Neuronal stem cell (in vitro differentiated cells): ENCODE measurements around the gene CCDC34.

Source experiments
- DNase-seq: peaks from one replicate; pipeline ENCODE4 v3.0.0-alpha.2; 2013; ENCODE audit warnings: low spot score
- H2AFZ ChIP-seq: one replicate; pipeline ENCODE4 v1.6.1; 2013; ENCODE audit warnings: mild to moderate bottlenecking, low read length, inconsistent platforms
- H2AK5ac ChIP-seq: 2 replicates; pipeline ENCODE4 v1.6.1; 2013; ENCODE audit warnings: low read depth, mild to moderate bottlenecking, inconsistent platforms, low read length, moderate library complexity, mixed read lengths
- H2BK120ac ChIP-seq: 2 replicates; pipeline ENCODE4 v1.6.1; 2013; ENCODE audit warnings: low read depth, mild to moderate bottlenecking, inconsistent platforms, low read length, moderate library complexity, mixed read lengths
- H2BK12ac ChIP-seq: one replicate; pipeline ENCODE4 v1.6.1; 2013; ENCODE audit warnings: low read length, inconsistent platforms
- H2BK15ac ChIP-seq: 2 replicates; pipeline ENCODE4 v1.6.1; 2013; ENCODE audit warnings: mild to moderate bottlenecking, low read length, inconsistent platforms, mixed read lengths
- H2BK5ac ChIP-seq: one replicate; pipeline ENCODE4 v1.6.1; 2013; ENCODE audit warnings: inconsistent platforms, mild to moderate bottlenecking, low read length, moderate library complexity
- H3K14ac ChIP-seq: one replicate; pipeline ENCODE4 v1.6.1; 2013; ENCODE audit warnings: low read length, inconsistent platforms
- H3K18ac ChIP-seq: 2 replicates; pipeline ENCODE4 v1.6.1; 2013; ENCODE audit warnings: low read length, inconsistent platforms
- H3K23ac ChIP-seq: 2 replicates; pipeline ENCODE4 v1.6.1; 2013; ENCODE audit warnings: low read depth, mild to moderate bottlenecking, mixed read lengths, low read length, inconsistent platforms; ENCODE audit not compliant: poor library complexity
- H3K27ac ChIP-seq: replicated peaks from 3 replicates; pipeline ENCODE4 v1.5.1; 2013; ENCODE audit warnings: low read length, inconsistent platforms
- H3K27me3 ChIP-seq, 3 experiments: 2 replicates each; pipeline ENCODE4 v1.6.1; 2013; ENCODE audit warnings: low read length in 3 of 3, mild to moderate bottlenecking in 2 of 3, inconsistent platforms in 1 of 3, low read depth in 1 of 3, mixed read lengths in 1 of 3, moderate library complexity in 1 of 3; ENCODE audit not compliant: control insufficient read depth in 3 of 3, insufficient read depth in 3 of 3
- H3K36me3 ChIP-seq, 2 donors: replicated peaks in 1 of 2; 2 replicates each; pipeline ENCODE4 v1.6.1; 2013; ENCODE audit warnings: low read length in 2 of 2; ENCODE audit not compliant: control insufficient read depth in 2 of 2, insufficient read depth in 2 of 2
- H3K4ac ChIP-seq: 2 replicates; pipeline ENCODE4 v1.6.1; 2013; ENCODE audit warnings: inconsistent platforms, mild to moderate bottlenecking, low read length, moderate library complexity
- H3K4me1 ChIP-seq, 2 donors: 1 replicate in 1 of 2; 2 replicates in 1 of 2; pipeline ENCODE4 v1.6.1; 2013; ENCODE audit warnings: low read length in 2 of 2, low read depth in 1 of 2; ENCODE audit not compliant: control insufficient read depth in 2 of 2, insufficient read depth in 1 of 2
- H3K4me2 ChIP-seq: one replicate; pipeline ENCODE4 v1.6.1; 2013; ENCODE audit warnings: mild to moderate bottlenecking, low read length, inconsistent platforms; ENCODE audit not compliant: insufficient read depth, poor library complexity, severe bottlenecking
- H3K4me3 ChIP-seq, 2 donors: 2 replicates each; pipeline ENCODE4 v1.5.1; 2013; ENCODE audit warnings: low read length in 2 of 2, mild to moderate bottlenecking in 2 of 2, inconsistent platforms in 1 of 2, moderate library complexity in 1 of 2
- H3K79me1 ChIP-seq: one replicate; pipeline ENCODE4 v1.6.1; 2013; ENCODE audit warnings: low read depth, mild to moderate bottlenecking, inconsistent platforms, low read length, moderate library complexity
- H3K9ac ChIP-seq: one replicate; pipeline ENCODE4 v1.6.1; 2013; ENCODE audit warnings: mild to moderate bottlenecking, low read depth, low read length, inconsistent platforms; ENCODE audit not compliant: poor library complexity
- H3K9me3 ChIP-seq, 2 donors: replicated peaks in 1 of 2; 2 replicates each; pipeline versions ENCODE3 to v1.6.1; 2013; ENCODE audit warnings: low read length in 2 of 2, mild to moderate bottlenecking in 2 of 2, inconsistent platforms in 1 of 2, low read depth in 1 of 2, mixed read lengths in 1 of 2, moderate library complexity in 1 of 2; ENCODE audit not compliant: control insufficient read depth in 2 of 2, insufficient read depth in 1 of 2
- H4K8ac ChIP-seq: one replicate; pipeline ENCODE4 v1.6.1; 2013; ENCODE audit warnings: low read depth, mild to moderate bottlenecking, inconsistent platforms, low read length, moderate library complexity
- H4K91ac ChIP-seq: one replicate; pipeline ENCODE4 v1.6.1; 2013; ENCODE audit warnings: low read length, low read depth, mild to moderate bottlenecking, inconsistent platforms; ENCODE audit not compliant: poor library complexity
- WGBS, 2 donors: extraction: QIAGEN DNeasy Blood & Tissue Kit; methylation state at CpG; one replicate each; pipeline ENCODE4 v1.1.7; 2013; ENCODE audit warnings: missing lambda C conversion rate in 2 of 2, mixed read lengths in 1 of 2; ENCODE audit not compliant: insufficient read length in 2 of 2, insufficient replicate concordance in 1 of 2; ENCODE audit errors: extremely low coverage in 2 of 2; 5-methylcytosine and 5-hydroxymethylcytosine counted together

CCDC34 gene

GRCh38 chr11:27401833-27402316 lies 38.9 kb upstream of the CCDC34 start:
- no peak overlapping the region for H2BK120ac ChIP-seq
- no CpG with 5 or more reads among the region's 5 CpGs for WGBS, 2 donors
- no peaks in the 10 kb centered on the region for H3K27me3 ChIP-seq
- H3K79me1 ChIP-seq = peaks cover 2% of the 10 kb centered on the region
- H3K9ac ChIP-seq = no peak overlapping the region
- no peak overlapping the region for H3K4me3 ChIP-seq
- no peak overlapping the region for H3K27ac ChIP-seq
- H3K18ac ChIP-seq = no peak overlapping the region
- H3K9me3 ChIP-seq = peaks cover 0 to 8% of the 10 kb centered on the region in 2 donors
- H3K36me3 ChIP-seq = peaks cover 8 to 13% of the 10 kb centered on the region in 2 donors
- no peak overlapping the region for H2BK12ac ChIP-seq
- H4K8ac ChIP-seq = no peak overlapping the region
- H2AFZ ChIP-seq = no peak overlapping the region
- no peak overlapping the region for H2BK5ac ChIP-seq
- no peak overlapping the region for H3K23ac ChIP-seq
- H3K4me2 ChIP-seq = no peak overlapping the region
- no peak for DNase-seq
- H2AK5ac ChIP-seq = no peak overlapping the region
- H3K4ac ChIP-seq = no peak overlapping the region
- peaks cover 0 to 10% of the 10 kb centered on the region in 2 donors for H3K4me1 ChIP-seq
- no peak overlapping the region for H3K14ac ChIP-seq
- H2BK15ac ChIP-seq = no peak overlapping the region
- no peak overlapping the region for H4K91ac ChIP-seq

GRCh38 chr11:27401280-27401832 lies 38.3 kb upstream of the CCDC34 start:
- Histone ChIP-seq H3K23ac (no peak overlapping the region), H3K14ac (no peak overlapping the region), H3K9me3 (peaks cover 0 to 8% of the 10 kb centered on the region in 2 donors), H2BK120ac (no peak overlapping the region), H3K4me2 (no peak overlapping the region), H3K18ac (no peak overlapping the region), H2BK15ac (no peak overlapping the region), H3K4me3 (no peak overlapping the region), H3K4ac (no peak overlapping the region), H3K9ac (no peak overlapping the region), H3K79me1 (peaks cover 2% of the 10 kb centered on the region), H3K36me3 (peaks cover 8 to 13% of the 10 kb centered on the region in 2 donors), H2BK12ac (no peak overlapping the region), H2AK5ac (no peak overlapping the region), H2BK5ac (no peak overlapping the region), H3K27ac (no peak overlapping the region), H3K27me3 (no peaks in the 10 kb centered on the region), H3K4me1 (peaks cover 0 to 10% of the 10 kb centered on the region in 2 donors), H2AFZ (no peak overlapping the region), H4K91ac (no peak overlapping the region), H4K8ac (no peak overlapping the region)
- no CpG with 5 or more reads among the region's 5 CpGs for WGBS, 2 donors
- DNase-seq = no peak

- Histone ChIP-seq H3K4ac (no peak overlapping the region), H3K14ac (no peak overlapping the region), H4K8ac (no peak overlapping the region), H2BK120ac (no peak overlapping the region), H4K91ac (no peak overlapping the region), H2BK15ac (no peak overlapping the region), H3K18ac (no peak overlapping the region), H2BK5ac (no peak overlapping the region), H3K23ac (no peak overlapping the region), H2AK5ac (no peak overlapping the region), H2BK12ac (no peak overlapping the region), H3K27me3 (no peaks in the 10 kb centered on the region), H3K9me3 (peaks cover 0 to 8% of the 10 kb centered on the region in 2 donors), H3K4me3 (no peak overlapping the region), H2AFZ (no peak overlapping the region), H3K79me1 (peaks cover 2% of the 10 kb centered on the region), H3K4me2 (no peak overlapping the region), H3K4me1 (peaks cover 12 to 25% of the 10 kb centered on the region in 2 donors), H3K9ac (no peak overlapping the region), H3K27ac (no peak overlapping the region), H3K36me3 (peaks cover 8 to 10% of the 10 kb centered on the region in 2 donors)
- no peak for DNase-seq
- no CpG with 5 or more reads among the region's 3 CpGs for WGBS, 2 donors
Measured at GRCh38 chr11:27398400-27398770, 35.4 kb upstream of the CCDC34 start.

- Histone ChIP-seq H3K4me3 (no peak overlapping the region), H3K9ac (no peak overlapping the region), H2BK12ac (no peak overlapping the region), H3K27me3 (no peaks in the 10 kb centered on the region), H2BK15ac (no peak overlapping the region), H2AFZ (no peak overlapping the region), H3K4me2 (no peak overlapping the region), H2BK5ac (no peak overlapping the region), H3K27ac (no peak overlapping the region), H2BK120ac (no peak overlapping the region), H3K36me3 (peaks cover 6 to 8% of the 10 kb centered on the region in 2 donors), H3K18ac (no peak overlapping the region), H3K9me3 (peaks cover 0 to 4% of the 10 kb centered on the region in 2 donors), H4K8ac (no peak overlapping the region), H3K4ac (no peak overlapping the region), H3K14ac (no peak overlapping the region), H4K91ac (no peak overlapping the region), H3K4me1 (peaks cover 16 to 25% of the 10 kb centered on the region in 2 donors), H3K79me1 (peaks cover 2% of the 10 kb centered on the region), H2AK5ac (no peak overlapping the region), H3K23ac (no peak overlapping the region)
- WGBS, 2 donors = no CpG with 5 or more reads among the region's 9 CpGs
- no peak for DNase-seq
Measured at GRCh38 chr11:27397624-27398399, 34.8 kb upstream of the CCDC34 start.
